Sigmoid colon (tissue), 4 donors: ENCODE results near the gene CCNA1.

ENCODE experiments used
- CTCF ChIP-seq, 4 experiments: fragments of 450-650 bp in 3 of 4; fragments of 200-600 bp in 1 of 4; IDR thresholded peaks; one replicate each; pipeline ENCODE4 v1.5.1; 2016 to 2019; ENCODE audit warnings: antibody characterized with exemption in 4 of 4, mild to moderate bottlenecking in 3 of 4, moderate library complexity in 2 of 4
- EP300 ChIP-seq, 4 donors: sonication (generic); formaldehyde crosslinking; IDR thresholded peaks; one replicate each; pipeline ENCODE4 v1.6.1; 2017; ENCODE audit warnings: antibody characterized with exemption in 4 of 4
- POLR2A ChIP-seq, 2 donors: fragments of 450-650 bp; IDR thresholded peaks; one replicate each; pipeline ENCODE4 v1.6.1; 2016; ENCODE audit warnings: antibody characterized with exemption in 2 of 2, mild to moderate bottlenecking in 2 of 2, moderate library complexity in 2 of 2
- POLR2AphosphoS5 ChIP-seq, 4 donors: sonication (generic); formaldehyde crosslinking; IDR thresholded peaks; one replicate each; pipeline ENCODE4 v1.6.1; 2017; ENCODE audit warnings: antibody characterized with exemption in 4 of 4

GRCh38 chr13:36447501-36447900 is 15.2 kb downstream of the CCNA1 start:
- no peak for TF ChIP-seq CTCF (IDR thresholded peaks at IDR 0.05)
- no peak for TF ChIP-seq POLR2AphosphoS5 (IDR thresholded peaks at IDR 0.05)
- no peak for TF ChIP-seq POLR2A (IDR thresholded peaks at IDR 0.05)
- TF ChIP-seq EP300 (IDR thresholded peaks at IDR 0.05) = no peak
